HCT116 (cell line): ENCODE measurements around the gene DCBLD2. TPM values are rescaled to one million over a fixed set of nuclear protein-coding genes. Genes with fewer than 3 reads are reported as not detected.

Source experiments
- ATAC-seq: fragments of 200-7000 bp; cut with Tn5 transposase; 2 replicates; pipeline ENCODE4 v1.9.1; 2020; ENCODE audit warnings: mild to moderate bottlenecking, moderate library complexity
- BruUV-seq: library from RNA; stranded (reverse); fragments of 400-500 nt; replicated peaks from 2 replicates; lab custom pipeline; 2021; lab: Mats Ljungman, UMichigan
- CTCF ChIA-PET: fragments of 300-600 bp; sonication (Branson Sonifier 250); formaldehyde crosslinking; loops from one replicate; lab custom pipeline; 2021; ENCODE audit warnings: antibody characterized with exemption; lab: Charles Lee
- POLR2A ChIA-PET: fragments of 300-600, 350-600 bp; sonication (Branson Sonifier 250); formaldehyde crosslinking; loops from one replicate; lab custom pipeline; 2021; ENCODE audit warnings: antibody characterized with exemption; lab: Charles Lee
- RAD21 ChIA-PET, 2 experiments: fragments of 300-600 bp; sonication (Branson Sonifier 250); formaldehyde crosslinking; loops; one replicate each; lab custom pipeline; 2023; ENCODE audit warnings: low total read pairs in 2 of 2; ENCODE audit not compliant: uncharacterized antibody in 2 of 2, unreplicated experiment in 2 of 2, low non-redundant PET in 1 of 2; lab: Charles Lee
- DNase-seq: peaks from one replicate; pipeline ENCODE4 v3.0.0-alpha.2; 2010; ENCODE audit warnings: low read depth, low spot score
- H2AFZ ChIP-seq: fragments of 200-600 bp; shearing (Covaris generic), sonication (generic); 2 replicates; pipeline ENCODE4 v1.6.1; 2017; ENCODE audit warnings: low read depth, mixed run types, mixed read lengths, antibody characterized with exemption, low read length; ENCODE audit not compliant: poor library complexity, severe bottlenecking
- H3K27ac ChIP-seq: 2 replicates; pipeline ENCODE4 v1.5.1; 2012; ENCODE audit warnings: low read depth, low read length
- H3K27me3 ChIP-seq: fragments of 200-600 bp; sonication (generic); 2 replicates; pipeline ENCODE4 v1.6.1; 2016; ENCODE audit warnings: mixed run types, low read length, mixed read lengths; ENCODE audit not compliant: insufficient read depth
- H3K36me3 ChIP-seq, 2 experiments: fragments of 200-500 bp in 1 of 2; fragments of 200-600 bp in 1 of 2; sonication (Bioruptor generic) in 1 of 2; sonication (generic) in 1 of 2; 2 replicates each; pipeline versions ENCODE4 v1.5.1 to v1.6.1; 2014 to 2016; ENCODE audit warnings: low read length in 2 of 2, inconsistent platforms in 1 of 2, mixed read lengths in 1 of 2, mixed run types in 1 of 2; ENCODE audit not compliant: insufficient read depth in 2 of 2, control insufficient read depth in 1 of 2
- H3K4me1 ChIP-seq, 2 experiments: fragments of 200-600 bp in 1 of 2; sonication (generic) in 1 of 2; 2 replicates each; pipeline versions ENCODE4 v1.5.1 to v1.6.1; 2012 to 2017; ENCODE audit warnings: low read length in 2 of 2, inconsistent platforms in 1 of 2, mild to moderate bottlenecking in 1 of 2, mixed read lengths in 1 of 2, mixed run types in 1 of 2, moderate library complexity in 1 of 2; ENCODE audit not compliant: insufficient read depth in 2 of 2, control insufficient read depth in 1 of 2
- H3K4me2 ChIP-seq: fragments of 200-600 bp; sonication (generic); 2 replicates; pipeline ENCODE4 v1.6.1; 2017; ENCODE audit warnings: mixed run types, low read length, mixed read lengths
- H3K4me3 ChIP-seq, 2 experiments: fragments of 200-600 bp in 1 of 2; sonication (generic) in 1 of 2; replicated peaks in 1 of 2; 2 replicates each; pipeline ENCODE4 v1.5.1; 2011 to 2016; ENCODE audit warnings: low read length in 2 of 2, control low read depth in 1 of 2, low read depth in 1 of 2, mild to moderate bottlenecking in 1 of 2, mixed read lengths in 1 of 2, mixed run types in 1 of 2
- H3K79me2 ChIP-seq: fragments of 200-600 bp; sonication (generic); 2 replicates; pipeline ENCODE4 v1.6.1; 2017; ENCODE audit warnings: mild to moderate bottlenecking, mixed run types, low read length, moderate library complexity, mixed read lengths; ENCODE audit not compliant: insufficient read depth
- H3K9ac ChIP-seq: fragments of 200-600 bp; sonication (generic); 2 replicates; pipeline ENCODE4 v1.6.1; 2016; ENCODE audit warnings: low read length, mixed read lengths
- H3K9me2 ChIP-seq: fragments of 200-600 bp; sonication (generic), shearing (Covaris generic); 2 replicates; pipeline ENCODE4 v1.6.1; 2017; ENCODE audit warnings: mixed run types, mild to moderate bottlenecking, moderate library complexity; ENCODE audit not compliant: insufficient read depth
- H3K9me3 ChIP-seq, 2 experiments: fragments of 200-500 bp in 1 of 2; fragments of 200-600 bp in 1 of 2; sonication (Bioruptor generic) in 1 of 2; sonication (generic) in 1 of 2; 2 replicates each; pipeline ENCODE4 v1.6.1; 2014 to 2017; ENCODE audit warnings: low read length in 2 of 2, mixed read lengths in 2 of 2, inconsistent platforms in 1 of 2, low read depth in 1 of 2, mild to moderate bottlenecking in 1 of 2, mixed run types in 1 of 2, moderate library complexity in 1 of 2; ENCODE audit not compliant: control insufficient read depth in 1 of 2, insufficient read depth in 1 of 2
- H4K20me1 ChIP-seq: fragments of 200-600 bp; sonication (generic), shearing (Covaris generic); 2 replicates; pipeline ENCODE4 v1.6.1; 2017; ENCODE audit warnings: mixed run types, mild to moderate bottlenecking, moderate library complexity; ENCODE audit not compliant: insufficient read depth
- CEBPB ChIP-seq: IDR thresholded peaks from 2 replicates; pipeline ENCODE4 v1.6.1; 2012; ENCODE audit warnings: low read depth
- EGR1 ChIP-seq: IDR thresholded peaks from 2 replicates; pipeline ENCODE4 v1.6.1; 2012; ENCODE audit warnings: low read depth
- ELF1 ChIP-seq: IDR thresholded peaks from 2 replicates; pipeline ENCODE4 v1.6.1; 2012; ENCODE audit warnings: low read depth, borderline replicate concordance
- EZH2 ChIP-seq: fragments of 200-600 bp; sonication (generic); IDR thresholded peaks from 2 replicates; pipeline ENCODE4 v1.6.1; 2017; ENCODE audit warnings: antibody characterized with exemption, mixed run types
- FOSL1 ChIP-seq: IDR thresholded peaks from 2 replicates; pipeline ENCODE4 v1.6.1; 2012; ENCODE audit warnings: low read depth
- POLR2A ChIP-seq: IDR thresholded peaks from 2 replicates; pipeline ENCODE4 v1.7.0; 2011; ENCODE audit warnings: borderline replicate concordance; ENCODE audit not compliant: insufficient read depth, insufficient read length; ENCODE audit errors: extremely low read depth
- RAD21 ChIP-seq: IDR thresholded peaks from 2 replicates; pipeline ENCODE4 v1.6.1; 2012; ENCODE audit warnings: low read depth, mild to moderate bottlenecking
- REST ChIP-seq: IDR thresholded peaks from 2 replicates; pipeline ENCODE4 v1.6.1; 2012; ENCODE audit warnings: low read depth
- SIN3A ChIP-seq: IDR thresholded peaks from 2 replicates; pipeline ENCODE4 v1.6.1; 2012; ENCODE audit warnings: low read depth
- SP1 ChIP-seq: IDR thresholded peaks from 2 replicates; pipeline ENCODE4 v1.6.1; 2012; ENCODE audit warnings: low read depth
- SRF ChIP-seq: IDR thresholded peaks from 2 replicates; pipeline ENCODE4 v1.6.1; 2012; ENCODE audit warnings: low read depth
- TCF7L2 ChIP-seq: IDR thresholded peaks from 2 replicates; pipeline ENCODE4 v1.7.0; 2011; ENCODE audit warnings: borderline replicate concordance, inconsistent platforms; ENCODE audit not compliant: insufficient read depth, insufficient read length; ENCODE audit errors: extremely low read depth
- YY1 ChIP-seq: IDR thresholded peaks from 2 replicates; pipeline ENCODE4 v1.6.1; 2011; ENCODE audit warnings: low read length, low read depth, moderate library complexity, mild to moderate bottlenecking; ENCODE audit not compliant: insufficient replicate concordance; ENCODE audit errors: extremely low read depth
- ZBTB33 ChIP-seq: IDR thresholded peaks from 2 replicates; pipeline ENCODE4 v1.6.1; 2011; ENCODE audit warnings: mild to moderate bottlenecking, low read length, moderate library complexity; ENCODE audit not compliant: insufficient replicate concordance; ENCODE audit errors: extremely low read depth
- ZFX ChIP-seq: fragments of 450-650 bp; IDR thresholded peaks from 2 replicates; pipeline ENCODE4 v1.6.1; 2017
- ZNF274 ChIP-seq: fragments of 200-500 bp; sonication (Bioruptor generic); IDR thresholded peaks from 2 replicates; pipeline ENCODE4 v1.6.1; 2014; ENCODE audit warnings: mild to moderate bottlenecking, low read depth, low read length, inconsistent platforms
- intact Hi-C: fragments of 100-400 bp; cut with micrococcal nuclease; formaldehyde crosslinking; loops from 2 replicates; pipeline ENCODE4 v1.10.0; 2022
- total RNA-seq: library from RNA; stranded (reverse); gene quantifications from one replicate; pipeline ENCODE4 v1.2.1, GENCODE V29; 2021; ENCODE audit not compliant: unreplicated experiment
- TF ChIP-seq, protein P1 (sequence below): IDR thresholded peaks from 2 replicates; pipeline ENCODE4 v1.6.1; 2012
- TF ChIP-seq, protein P2 (sequence below): IDR thresholded peaks from 2 replicates; pipeline ENCODE4 v1.6.1; 2012

DCBLD2 gene
- total RNA-seq, 1 experiment from 2014 or later, result 532 TPM

GRCh38 chr3:98764472-98764884, 137.0 kb downstream of the DCBLD2 start:
- Histone ChIP-seq H3K4me3 (no peak overlapping the region), H3K4me1 (no peaks in the 10 kb centered on the region), H3K9ac (no peak overlapping the region), H3K27ac (no peak overlapping the region), H2AFZ (no peak overlapping the region), H3K36me3 (no peaks in the 10 kb centered on the region), H3K9me2 (no peaks in the 10 kb centered on the region), H3K27me3 (no peaks in the 10 kb centered on the region), H3K79me2 (no peaks in the 10 kb centered on the region), H3K9me3 (no peaks in the 10 kb centered on the region), H3K4me2 (no peak overlapping the region), H4K20me1 (no peaks in the 10 kb centered on the region)
- no peak for ATAC-seq
- ChIA-PET RAD21 (interaction anchor here in 1 of 2 experiments (0.6 kb wide), 1 partner anchor 281 kb away, joined by 3 read pairs; no protein-coding TSS in a partner anchor), POLR2A (no interaction called here), CTCF (no interaction called here)
- intact Hi-C loops, result no loop called here
- no peak for DNase-seq
- no TSS peak for BruUV-seq
- TF ChIP-seq EZH2, result no peak
- no peak for TF ChIP-seq ZFX
- TF ChIP-seq TCF7L2, result no peak
- TF ChIP-seq SP1, result no peak
- no peak for TF ChIP-seq CEBPB
- TF ChIP-seq FOSL1, result no peak
- no peak for TF ChIP-seq REST
- TF ChIP-seq ZNF274, result no peak
- no peak for TF ChIP-seq YY1
- TF ChIP-seq, protein P1, sequence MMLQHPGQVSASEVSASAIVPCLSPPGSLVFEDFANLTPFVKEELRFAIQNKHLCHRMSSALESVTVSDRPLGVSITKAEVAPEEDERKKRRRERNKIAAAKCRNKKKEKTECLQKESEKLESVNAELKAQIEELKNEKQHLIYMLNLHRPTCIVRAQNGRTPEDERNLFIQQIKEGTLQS, result no peak
- no peak for TF ChIP-seq ZBTB33
- no peak for TF ChIP-seq ELF1
- no peak for TF ChIP-seq RAD21
- no peak for TF ChIP-seq POLR2A
- TF ChIP-seq, protein P2, sequence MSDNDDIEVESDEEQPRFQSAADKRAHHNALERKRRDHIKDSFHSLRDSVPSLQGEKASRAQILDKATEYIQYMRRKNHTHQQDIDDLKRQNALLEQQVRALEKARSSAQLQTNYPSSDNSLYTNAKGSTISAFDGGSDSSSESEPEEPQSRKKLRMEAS, result no peak
- TF ChIP-seq SIN3A, result no peak
- no peak for TF ChIP-seq EGR1
- no peak for TF ChIP-seq SRF
